HL-60 (cell line): Measurements from ENCODE around the gene SEPTIN7.

Experiments used
- DNase-seq, 2 experiments: peaks; one replicate each; pipeline ENCODE4 v3.0.0-alpha.2; 2010 to 2020; ENCODE audit warnings: low read depth in 1 of 2, low spot score in 1 of 2
- H3K27ac ChIP-seq: fragments of 250-450 bp; sonication (Bioruptor Pico); replicated peaks from 2 replicates; pipeline ENCODE4 v1.5.1; 2020; ENCODE audit warnings: mild to moderate bottlenecking, moderate library complexity
- H3K27me3 ChIP-seq: fragments of 250-450 bp; sonication (Bioruptor Pico); 2 replicates; pipeline ENCODE4 v1.5.1; 2021; ENCODE audit warnings: mild to moderate bottlenecking, moderate library complexity; ENCODE audit not compliant: insufficient read depth, poor library complexity, severe bottlenecking
- H3K4me3 ChIP-seq: replicated peaks from 2 replicates; pipeline ENCODE4 v1.5.1; 2011; ENCODE audit warnings: mild to moderate bottlenecking, control low read depth, low read length; ENCODE audit not compliant: insufficient read depth
- CTCF ChIP-seq: IDR thresholded peaks from one replicate; pipeline ENCODE4 v1.5.1; 2011; ENCODE audit warnings: low read length, control low read depth, inconsistent platforms; ENCODE audit not compliant: insufficient read depth
- GABPA ChIP-seq: IDR thresholded peaks from 2 replicates; pipeline ENCODE4 v1.6.1; 2012; ENCODE audit warnings: low read depth
- POLR2AphosphoS5 ChIP-seq: IDR thresholded peaks from 2 replicates; pipeline ENCODE4 v1.6.1; 2012; ENCODE audit warnings: low read depth
- REST ChIP-seq: IDR thresholded peaks from 2 replicates; pipeline ENCODE4 v1.6.1; 2012; ENCODE audit warnings: low read depth; ENCODE audit not compliant: insufficient replicate concordance
- SPI1 ChIP-seq: IDR thresholded peaks from 2 replicates; pipeline ENCODE4 v1.6.1; 2012; ENCODE audit warnings: low read depth, mild to moderate bottlenecking, borderline replicate concordance

SEPTIN7 gene

GRCh38 chr7:35781767-35782515 is 18.9 kb upstream of the SEPTIN7 start:
- Histone ChIP-seq H3K27ac (no peak overlapping the region), H3K4me3 (no peak overlapping the region), H3K27me3 (no peaks in the 10 kb centered on the region)
- no peak for TF ChIP-seq POLR2AphosphoS5
- no peak for TF ChIP-seq CTCF
- no peak for TF ChIP-seq REST
- DNase-seq: no peak

- Histone ChIP-seq H3K27ac (no peak overlapping the region), H3K4me3 (no peak overlapping the region), H3K27me3 (no peaks in the 10 kb centered on the region)
- TF ChIP-seq POLR2AphosphoS5 (no peak), GABPA (no peak), SPI1 (no peak), REST (no peak), CTCF (no peak)
- DNase-seq: no peak
These were observed 16.5 kb upstream of the SEPTIN7 start for GRCh38 chr7:35784332-35784731.

- TF ChIP-seq CTCF (no peak), REST (no peak), POLR2AphosphoS5 (no peak), SPI1 (no peak), GABPA (no peak)
- no peak overlapping the region for H3K27ac ChIP-seq
- H3K27me3 ChIP-seq: no peaks in the 10 kb centered on the region
- no peak for DNase-seq
- H3K4me3 ChIP-seq: no peak overlapping the region
These were observed 15.6 kb upstream of the SEPTIN7 start for GRCh38 chr7:35785250-35785649.
